CD4-positive, alpha-beta T cell treated with Interleukin-17A for 4 hours (primary cell): ENCODE measurements around the gene LIN7A.

Source experiments
- DNase-seq: peaks from one replicate; pipeline ENCODE4 v3.0.0-alpha.2; 2020; ENCODE audit warnings: mixed read lengths

Gene LIN7A

DNA sequence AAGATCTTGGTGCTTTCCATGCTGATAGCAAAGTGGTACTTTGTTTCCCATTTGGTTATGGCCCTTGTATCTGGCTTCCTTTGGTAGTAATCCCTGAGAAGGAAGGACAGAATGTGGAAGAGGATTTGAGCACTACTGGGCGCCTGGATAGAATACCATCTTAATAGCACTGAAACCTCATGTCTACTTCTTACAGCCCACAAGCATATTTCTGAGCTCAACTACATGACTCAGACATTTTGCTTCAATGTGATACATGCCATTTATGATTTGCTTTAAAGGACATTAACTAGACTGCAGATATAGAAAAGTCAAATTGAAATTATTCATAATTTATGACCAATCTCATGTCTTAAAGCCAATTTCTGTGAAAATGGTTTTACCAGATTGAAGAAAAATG lies 80.4 kb downstream of the LIN7A start:
- no peak for DNase-seq

DNA sequence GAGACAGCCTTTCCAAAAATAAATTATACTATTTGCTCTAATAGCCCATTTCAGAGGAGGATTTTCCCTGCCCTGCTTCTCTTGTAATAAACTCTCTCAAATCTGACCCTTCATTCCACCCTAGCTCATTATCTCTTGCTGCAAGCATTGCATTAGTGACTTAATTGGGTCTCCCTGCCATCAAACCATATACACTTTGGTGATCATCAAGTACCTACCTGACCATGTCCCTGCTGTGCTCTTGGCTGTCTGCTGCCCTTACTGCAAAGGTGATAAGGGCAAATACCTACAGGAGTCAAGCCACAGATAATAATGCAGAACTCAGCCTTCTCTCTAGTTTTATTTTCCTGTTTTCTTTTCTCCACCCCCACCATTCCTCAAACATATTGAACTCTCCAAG lies 88.4 kb downstream of the LIN7A start:
- DNase-seq = no peak

DNA sequence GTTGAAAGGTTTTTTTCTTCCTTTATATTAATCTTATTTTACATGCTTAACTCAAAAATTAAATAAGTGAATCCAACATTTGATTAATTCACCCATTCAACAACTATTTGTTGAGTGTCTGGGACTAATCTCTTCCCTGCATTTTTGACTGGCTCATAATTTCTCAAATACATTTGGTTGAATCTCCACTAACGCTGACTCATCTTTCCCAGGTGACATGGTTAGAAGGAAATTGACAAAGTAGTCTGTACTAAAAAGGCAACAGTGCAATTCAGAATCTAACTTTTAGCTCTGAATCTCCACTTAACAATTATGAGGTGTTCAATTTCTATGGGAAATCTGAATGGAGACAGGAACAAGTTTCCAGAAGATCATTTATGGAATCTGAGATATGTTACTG lies 88.9 kb downstream of the LIN7A start:
- no peak for DNase-seq

DNA sequence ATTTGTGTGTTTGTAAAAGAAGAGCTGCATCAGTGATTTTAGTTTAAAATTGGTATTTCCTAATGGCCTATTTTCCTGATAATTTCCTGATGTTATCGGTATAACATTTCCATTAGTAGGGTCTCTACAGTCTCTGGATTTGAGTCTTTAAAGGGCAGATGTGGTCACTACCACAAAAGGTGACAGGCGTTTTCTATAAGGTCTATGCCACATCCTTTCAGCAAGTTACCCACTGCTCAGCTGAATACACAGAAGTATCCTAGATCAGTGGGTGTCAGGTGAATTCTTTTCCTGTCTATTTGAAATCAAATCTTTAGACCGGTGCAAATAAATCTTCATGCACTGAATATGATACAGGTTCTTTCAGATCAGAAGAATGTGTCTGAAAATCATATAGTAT lies 90.2 kb downstream of the LIN7A start:
- DNase-seq = no peak

DNA sequence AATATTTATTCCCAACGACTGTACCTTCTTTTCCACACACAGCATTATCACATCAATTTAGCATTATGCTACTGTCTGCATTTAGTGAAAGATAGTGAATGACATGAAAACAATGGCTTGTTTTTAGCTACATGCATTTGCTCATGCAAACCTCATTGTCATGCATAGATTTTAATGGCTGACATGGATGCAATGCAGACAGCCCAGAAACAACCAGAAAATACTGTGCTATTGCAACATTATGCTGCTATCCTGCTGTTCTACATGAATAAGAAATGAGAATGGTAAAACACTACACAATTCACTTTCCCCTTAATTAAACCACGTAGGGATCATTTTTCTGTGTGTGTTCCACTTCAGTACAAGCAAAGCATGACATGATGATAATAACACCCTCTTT lies 90.8 kb downstream of the LIN7A start:
- DNase-seq = no peak

DNA sequence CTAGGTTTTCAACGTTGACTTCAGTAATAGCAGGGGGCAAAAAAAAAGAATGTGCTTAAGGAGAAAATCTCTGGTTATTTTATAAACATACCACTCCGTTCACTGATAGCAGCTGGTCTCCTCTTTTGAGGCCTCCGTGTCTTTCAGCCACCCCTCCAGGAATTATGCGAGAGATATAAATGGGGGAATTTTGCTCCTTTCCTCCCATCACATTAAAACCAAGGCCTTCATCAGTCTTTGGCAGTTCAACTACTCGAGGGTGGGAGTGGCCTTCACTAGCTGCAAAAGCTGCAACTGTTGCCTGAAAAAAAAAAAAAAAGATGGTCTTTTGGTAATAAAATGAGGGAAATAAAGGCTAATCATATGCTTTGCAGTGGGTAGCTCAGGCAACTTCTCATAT lies 92.1 kb downstream of the LIN7A start:
- no peak for DNase-seq

DNA sequence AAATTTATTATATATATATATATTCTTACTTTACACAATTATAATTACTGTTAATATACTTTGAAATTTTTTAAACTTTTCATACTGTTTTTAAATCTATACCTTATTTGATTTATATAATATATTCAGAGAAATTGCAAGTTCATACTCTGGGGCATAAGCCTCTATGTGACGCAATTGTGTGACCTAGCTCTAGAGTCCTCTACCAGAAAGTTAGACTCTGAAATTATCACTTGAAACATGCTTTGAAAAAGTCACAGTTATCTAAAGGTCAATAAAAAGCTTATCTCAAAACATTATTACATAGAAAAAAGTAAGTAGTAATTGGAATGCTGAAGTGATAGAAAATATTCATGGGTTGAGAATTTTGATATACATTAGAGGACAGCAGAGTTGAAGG lies 93.8 kb downstream of the LIN7A start:
- DNase-seq = no peak

DNA sequence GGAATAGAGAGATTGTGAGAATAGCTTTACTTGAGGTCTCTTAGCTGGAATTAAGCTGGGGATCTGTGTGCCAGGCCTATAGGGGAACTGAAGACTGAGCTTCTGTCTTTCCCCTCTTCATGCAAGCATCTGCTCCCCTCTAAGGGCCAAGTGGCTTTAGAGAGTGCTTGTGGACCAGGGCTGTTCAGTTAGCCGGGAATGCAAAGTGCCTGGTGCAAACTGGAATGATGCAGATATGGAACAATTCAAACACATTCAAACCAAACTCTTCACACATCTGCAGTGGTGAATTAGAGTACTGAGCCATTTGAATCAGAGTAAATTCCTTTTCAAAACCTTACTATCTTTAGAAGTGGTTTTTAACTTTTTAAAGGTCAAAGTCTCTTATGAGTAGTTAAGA lies 99.0 kb downstream of the LIN7A start:
- DNase-seq = no peak

DNA sequence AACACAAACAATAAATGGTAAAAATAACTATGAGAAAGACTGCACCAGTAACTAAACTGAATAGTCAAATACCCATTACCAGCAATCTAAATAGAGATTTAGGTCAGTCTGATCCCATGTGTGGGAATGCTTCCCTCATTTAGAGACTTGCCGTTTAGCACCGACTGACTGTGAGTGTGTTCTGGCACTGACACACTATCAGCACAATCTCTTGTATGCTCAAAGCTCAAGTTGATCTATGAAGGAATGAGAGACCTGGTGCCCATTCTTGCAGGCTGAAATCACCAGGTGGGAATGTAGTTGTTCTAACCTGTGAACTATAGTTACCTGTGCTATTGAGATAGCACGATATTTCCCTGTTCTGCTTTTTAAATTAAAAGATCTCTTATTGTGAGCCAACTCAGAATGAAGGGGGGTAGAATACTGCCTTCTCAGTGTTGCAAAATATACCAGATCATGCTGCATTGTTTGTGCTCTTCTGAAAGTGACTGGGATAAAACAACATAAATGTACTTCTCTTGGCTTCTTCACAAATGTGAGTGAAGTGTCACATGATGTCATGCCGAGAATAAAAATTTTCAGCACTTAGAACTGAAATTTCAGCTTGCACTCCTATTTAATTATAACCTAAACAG lies 99.6 kb downstream of the LIN7A start:
- no peak for DNase-seq

DNA sequence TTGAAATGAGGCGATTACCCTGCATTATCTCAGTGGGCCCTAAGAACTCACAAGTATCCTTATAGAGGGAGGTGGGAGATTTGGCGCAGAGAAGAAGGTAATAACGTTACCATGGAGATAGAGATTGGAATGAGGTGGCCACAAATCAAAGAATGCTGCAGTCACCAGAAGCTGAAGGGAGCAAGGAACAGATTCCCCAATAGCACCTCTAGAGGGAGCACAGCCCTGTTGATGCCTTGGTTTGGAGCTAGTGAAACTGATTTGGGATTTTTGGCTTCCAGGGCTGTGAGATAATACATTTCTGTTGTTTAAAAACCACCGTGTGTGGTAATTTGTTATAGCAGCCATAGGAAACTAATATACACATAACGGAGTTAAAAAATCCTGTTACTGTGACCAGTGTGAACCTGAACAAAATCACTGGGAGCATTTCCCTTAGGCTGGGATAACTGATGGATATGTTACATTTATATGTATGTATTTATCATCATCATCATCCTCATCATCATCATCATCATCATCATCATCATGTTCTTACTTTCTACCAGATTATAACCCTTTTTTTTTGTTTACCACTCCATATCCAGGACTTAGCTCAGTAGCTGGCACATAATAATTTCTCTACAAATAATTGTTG lies 100.3 kb downstream of the LIN7A start:
- DNase-seq = no peak

DNA sequence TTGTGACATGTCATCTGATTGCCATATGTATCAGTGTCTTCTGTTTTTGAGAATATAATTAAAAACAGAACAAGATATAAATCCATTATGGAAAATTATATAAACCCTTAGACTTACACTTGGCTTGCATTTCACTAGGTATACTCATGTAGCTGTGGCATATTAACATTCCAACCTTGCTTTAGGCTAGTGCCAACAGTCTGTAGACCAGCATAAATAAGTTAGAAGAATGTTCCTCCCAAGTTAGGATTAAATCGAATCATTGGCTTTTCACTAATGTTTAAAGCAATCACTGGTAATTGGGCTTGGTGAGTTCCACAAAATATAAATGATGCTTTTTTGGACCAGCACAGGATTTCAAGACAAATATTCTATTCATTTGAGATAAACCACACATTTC lies 103.0 kb downstream of the LIN7A start:
- DNase-seq = no peak

DNA sequence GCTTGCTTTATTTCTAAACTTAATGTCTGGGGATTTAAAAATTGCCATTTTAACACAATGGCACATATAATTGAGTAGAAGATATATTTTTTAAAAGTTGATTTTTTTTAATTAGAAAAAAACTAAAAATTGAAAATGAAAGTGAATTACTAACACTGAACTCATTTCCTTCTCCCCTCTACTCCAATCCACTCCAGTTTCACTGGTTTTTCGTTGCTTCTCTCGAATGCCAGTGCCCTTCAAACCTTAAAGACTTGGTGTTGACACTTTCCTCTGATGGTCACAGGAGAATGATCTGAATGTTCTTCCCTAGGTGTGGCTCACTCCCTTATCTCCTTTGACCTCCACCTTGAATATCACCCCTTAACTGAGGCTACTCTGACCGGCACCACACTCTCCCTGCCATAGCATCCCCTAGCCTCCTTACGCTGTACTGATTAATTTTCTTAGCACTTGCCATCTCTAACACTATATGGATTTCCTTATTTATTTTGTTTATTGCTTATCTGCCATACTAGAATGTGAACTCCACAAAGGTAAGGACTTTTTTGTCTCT lies 107.1 kb downstream of the LIN7A start:
- DNase-seq = no peak

DNA sequence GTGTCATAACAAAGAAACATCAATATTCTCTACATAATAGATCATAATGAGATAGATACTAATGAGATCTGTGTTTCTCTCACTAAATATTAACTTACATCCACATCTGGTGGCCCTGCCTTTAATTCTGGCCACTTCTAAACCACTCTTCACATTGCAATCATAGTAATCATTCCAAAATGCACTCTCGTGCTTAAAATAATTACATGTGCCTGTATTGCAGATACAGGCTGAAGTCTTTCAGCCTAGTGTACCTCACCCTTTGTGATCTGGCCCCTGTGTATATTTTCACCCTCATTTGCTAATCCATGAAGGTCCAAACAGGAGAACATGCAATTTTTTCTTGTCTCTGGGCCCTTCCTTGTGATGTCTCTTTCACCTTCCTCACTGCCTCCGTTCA lies 108.0 kb downstream of the LIN7A start:
- DNase-seq = no peak

DNA sequence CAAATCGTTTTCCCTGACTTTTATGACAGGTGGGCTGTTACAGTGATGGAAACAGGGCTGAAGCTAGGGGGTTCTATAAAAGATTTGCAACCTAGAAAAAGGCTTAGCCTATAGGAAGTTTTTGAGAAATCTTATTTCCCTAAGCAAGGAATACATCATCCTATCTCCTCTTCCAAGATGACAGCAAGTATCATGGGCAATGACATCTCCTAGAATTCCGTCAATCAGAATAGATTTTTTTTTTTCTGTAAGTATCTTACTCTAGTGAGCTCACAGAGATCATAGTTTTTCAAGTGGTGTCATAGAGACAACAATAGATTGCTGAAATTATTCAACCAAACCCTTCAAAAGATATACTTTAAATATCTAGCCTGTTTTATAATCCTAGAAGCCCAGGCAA lies 112.2 kb downstream of the LIN7A start:
- no peak for DNase-seq

DNA sequence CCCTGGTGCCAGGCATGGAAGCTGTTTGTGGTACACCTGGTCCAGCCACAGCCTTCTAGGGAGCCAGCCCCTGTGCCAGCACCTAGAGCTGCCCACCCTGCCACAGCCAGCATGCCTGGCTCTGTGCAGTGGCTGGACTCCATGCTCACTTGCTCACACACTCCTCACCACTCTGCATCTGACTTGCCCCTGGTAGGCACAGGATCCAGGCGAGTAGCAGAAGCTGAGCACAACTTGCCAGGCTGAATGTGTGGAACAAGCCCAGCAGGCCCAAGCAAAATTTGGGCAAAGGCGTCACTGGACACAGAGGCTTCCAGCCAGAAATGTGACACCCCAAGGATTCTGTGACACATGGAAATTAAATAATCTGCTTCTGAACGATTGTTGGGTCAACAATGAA lies 114.3 kb downstream of the LIN7A start:
- no peak for DNase-seq

DNA sequence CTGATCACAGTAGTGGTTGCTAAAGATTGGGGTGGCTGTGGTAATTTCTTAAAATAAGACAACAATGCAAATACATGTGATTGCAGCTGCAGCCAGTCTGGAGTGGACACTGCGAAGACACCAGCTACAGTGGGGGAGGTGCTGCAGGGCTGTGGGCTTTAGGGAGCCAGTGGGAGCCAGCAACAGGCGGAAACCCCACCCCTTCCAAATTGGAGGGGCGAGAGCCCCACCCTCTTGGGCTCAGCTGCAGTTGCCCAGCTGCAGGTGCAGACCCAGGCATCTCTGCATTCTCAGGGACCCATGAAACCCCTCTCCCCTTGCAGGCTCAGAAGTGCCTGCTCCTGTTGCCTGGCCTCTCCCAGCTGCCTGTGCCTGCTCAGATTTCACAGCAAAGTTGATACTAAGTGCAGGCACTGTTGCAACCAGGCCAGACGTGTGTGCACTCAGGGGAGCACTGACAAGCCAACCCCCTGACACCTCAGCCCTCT lies 116.2 kb downstream of the LIN7A start:
- no peak for DNase-seq

DNA sequence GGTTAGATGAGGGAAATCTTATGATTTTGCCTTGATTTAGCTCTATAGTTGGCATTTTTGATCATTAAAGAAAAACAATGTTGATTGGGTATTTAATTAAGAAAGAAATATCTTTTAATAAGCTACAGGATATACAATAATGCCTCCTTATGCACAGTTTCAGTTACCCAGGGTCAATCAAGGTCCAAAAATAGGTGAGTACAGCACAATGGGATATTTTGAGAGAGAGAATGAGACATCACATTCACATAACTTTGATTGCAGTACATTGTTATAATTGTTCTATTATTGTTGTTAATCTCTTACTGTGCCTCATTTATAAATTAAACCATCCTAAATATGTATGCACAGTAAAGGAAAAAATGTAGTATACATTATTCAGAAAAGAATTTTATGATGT lies 118.9 kb downstream of the LIN7A start:
- DNase-seq = no peak

DNA sequence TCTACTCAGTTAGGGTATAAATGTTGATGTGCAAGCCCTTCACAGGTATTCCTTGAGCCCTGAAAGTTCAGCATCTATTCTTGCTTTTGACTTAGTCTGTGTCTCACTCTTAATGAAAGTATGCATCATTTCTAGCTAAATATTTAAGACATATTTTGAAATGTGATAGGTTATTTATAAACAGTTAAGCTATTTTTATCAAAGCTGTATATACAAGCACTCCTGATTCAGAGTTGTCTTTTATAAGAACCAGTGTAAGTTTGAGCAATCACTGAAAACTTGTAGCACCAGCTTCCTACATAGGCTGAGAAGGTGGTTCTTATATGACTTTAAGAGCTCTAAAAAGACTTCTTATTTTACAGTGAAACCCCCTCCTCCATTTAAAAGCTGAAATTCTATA lies 122.4 kb downstream of the LIN7A start:
- no peak for DNase-seq

DNA sequence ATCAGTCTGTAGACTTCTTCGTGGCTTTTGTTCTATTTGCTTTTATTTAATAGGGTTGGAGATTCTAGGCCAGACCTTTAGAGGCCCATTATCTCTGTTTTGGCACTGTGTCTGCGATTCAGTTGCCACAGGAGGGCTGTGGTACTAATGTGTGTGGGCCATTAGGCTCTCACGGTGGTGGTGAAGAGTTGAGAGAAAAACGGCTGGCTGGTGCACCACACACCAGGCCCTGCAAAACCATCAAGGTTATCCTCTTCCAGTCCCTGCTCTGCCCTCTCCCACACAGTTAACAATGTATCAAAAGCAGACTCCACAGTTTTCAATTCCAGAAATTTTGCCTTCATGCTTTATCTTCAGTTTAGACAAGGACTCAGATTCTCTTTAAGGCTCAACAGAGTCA lies 123.3 kb downstream of the LIN7A start:
- DNase-seq = no peak

DNA sequence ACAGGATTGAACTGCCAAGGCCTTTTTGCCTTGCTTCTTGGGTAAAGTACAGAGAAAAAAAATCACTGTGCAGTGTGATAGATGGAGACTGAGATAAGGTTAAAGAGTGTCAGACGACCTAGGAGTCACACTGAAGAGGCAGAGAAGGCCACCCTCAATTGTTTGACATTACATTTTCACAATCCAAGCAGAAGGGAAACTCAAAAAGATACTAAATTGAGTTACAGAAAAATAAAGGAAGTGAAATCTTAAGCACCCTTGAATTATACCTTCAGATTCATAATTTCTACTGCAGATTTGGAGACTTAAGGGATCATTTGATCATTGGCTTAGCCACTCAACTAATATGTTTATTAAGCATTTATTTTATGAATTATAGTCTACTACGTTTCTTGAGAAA lies 123.9 kb downstream of the LIN7A start:
- no peak for DNase-seq

DNA sequence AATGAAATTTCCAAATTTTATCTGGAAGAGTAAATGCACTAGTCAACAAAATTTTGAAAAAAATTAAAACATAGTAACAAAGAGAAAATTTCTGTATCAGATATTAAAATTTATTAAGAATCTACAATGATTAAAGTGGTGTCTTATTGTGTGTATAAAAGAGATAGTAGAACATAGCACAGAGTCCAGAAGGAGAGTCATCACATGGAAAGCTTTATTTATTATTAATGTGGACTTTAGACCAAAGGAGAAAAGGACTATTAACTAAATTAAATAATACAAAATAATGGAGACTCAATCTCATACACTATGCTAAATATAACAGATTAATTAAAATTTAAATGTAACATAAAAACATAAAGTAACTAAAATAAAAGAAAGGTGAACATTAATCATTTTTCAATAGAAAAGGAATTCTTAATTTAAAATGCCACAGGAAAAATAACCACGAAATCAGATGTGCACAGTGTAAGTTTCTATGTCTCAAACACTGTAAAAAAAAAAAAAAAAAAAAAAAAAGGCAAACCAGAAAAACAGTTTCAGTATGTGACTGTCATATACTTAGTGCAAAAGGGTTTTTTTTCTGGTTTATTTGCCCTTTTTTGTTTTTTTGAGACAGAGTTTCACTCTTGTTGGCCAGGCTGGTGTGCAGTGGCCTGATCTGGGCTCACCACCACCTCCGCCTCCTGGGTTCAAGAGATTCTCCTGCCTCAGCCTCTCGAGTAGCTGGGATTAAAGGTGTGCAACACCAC lies 125.6 kb downstream of the LIN7A start:
- no peak for DNase-seq

DNA sequence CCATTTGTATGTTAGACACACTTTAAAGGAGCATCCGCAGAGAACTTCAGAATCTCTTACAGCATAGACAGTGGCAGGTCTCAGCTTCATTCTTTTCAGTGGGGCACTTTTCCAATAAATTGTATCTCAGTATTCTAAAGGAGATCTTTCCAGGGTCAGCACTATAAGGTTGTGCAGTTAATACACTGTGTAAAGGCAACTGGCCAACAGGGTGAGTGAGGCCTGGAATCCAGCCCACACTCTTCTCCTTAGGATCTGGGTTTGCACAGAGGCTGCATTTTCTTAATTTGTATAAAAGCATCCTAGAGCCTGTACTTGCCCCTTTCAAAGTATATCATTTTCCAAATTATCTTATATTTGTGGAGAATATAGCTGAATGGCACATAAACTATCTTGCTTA lies 126.9 kb downstream of the LIN7A start:
- DNase-seq = no peak

DNA sequence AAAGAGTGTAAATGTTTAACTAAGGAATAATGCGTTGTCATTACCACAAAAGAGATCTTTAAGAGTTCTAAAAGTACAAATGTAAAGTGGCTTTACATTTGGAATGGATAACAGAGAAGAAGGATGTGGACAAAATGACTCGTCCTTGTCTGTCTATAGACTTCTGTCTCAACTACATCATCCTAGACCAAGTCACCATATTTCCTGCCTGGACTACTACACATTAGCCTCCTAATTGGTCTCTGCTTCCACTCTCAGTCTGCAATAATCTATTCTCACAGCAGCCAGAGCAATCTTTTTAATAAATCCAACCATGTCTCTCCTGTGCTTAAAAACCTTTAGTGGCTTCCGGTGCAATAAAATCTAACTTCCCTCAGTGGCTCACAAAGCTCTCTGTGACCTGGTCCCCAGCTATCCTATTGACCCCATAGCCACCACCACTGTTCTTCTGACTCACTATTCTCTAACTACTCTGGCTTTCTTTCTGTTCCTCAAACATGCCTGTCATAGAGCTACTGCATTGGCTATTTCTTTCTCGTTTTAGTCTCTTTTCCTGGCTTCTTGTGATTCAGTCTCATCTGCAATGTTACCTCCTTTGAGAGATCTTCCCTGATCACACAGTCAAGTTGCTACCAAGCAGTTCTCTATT lies 130.0 kb downstream of the LIN7A start:
- no peak for DNase-seq

DNA sequence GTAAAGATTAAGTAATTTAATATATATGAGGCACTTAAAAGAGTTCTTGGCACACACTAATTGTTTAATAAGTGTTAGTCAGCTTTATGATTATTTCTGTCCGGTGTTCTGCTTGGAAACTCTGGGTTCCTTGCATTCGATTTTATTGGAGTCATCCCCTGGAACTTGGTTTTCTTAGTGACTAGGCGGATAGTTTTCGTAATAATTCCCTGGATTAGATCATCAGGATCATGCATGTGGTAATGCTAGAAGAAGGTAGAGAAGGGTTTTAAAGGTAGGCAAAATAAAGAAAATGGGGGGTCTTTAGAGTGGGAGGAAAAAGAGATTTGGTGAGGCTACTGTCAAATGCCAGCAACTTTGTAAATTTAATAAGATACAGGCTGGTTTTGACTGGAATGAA lies 132.6 kb downstream of the LIN7A start:
- DNase-seq = no peak
